ENCODE measurements around the gene SHC2. TPM values are rescaled to one million over a fixed set of nuclear protein-coding genes. Genes with fewer than 3 reads are reported as not detected.

The SHC2 gene
- total RNA-seq, 1 experiment from 2014 or later, result 6.7 TPM

- no peak overlapping the region for H3K4me3 ChIP-seq (ENCODE audit: low read depth in 2 of 2, low read length in 2 of 2)
- ChIA-PET POLR2A (no interaction called here), CTCF (no interaction called here)
- DNase-seq (ENCODE audit: low read depth, low spot score) (no peak), ATAC-seq (no peak)
- in situ Hi-C loops (cut with HindIII; ENCODE audit: low pct_unique_long_range_greater_than_20kb, low sequenced_read_pairs) (no loop called here), intact Hi-C loops (cut with micrococcal nuclease; ENCODE audit: unreplicated experiment) (no loop called here)
- no peaks in the 10 kb centered on the region for H3K9me3 ChIP-seq (ENCODE audit: control insufficient read depth, insufficient read depth, low read depth, low read length)
- no peaks in the 10 kb centered on the region for H3K36me3 ChIP-seq (ENCODE audit: control insufficient read depth, insufficient read depth, low read length)
- H3K27ac ChIP-seq (ENCODE audit: low read length), result no peak overlapping the region
- H3K4me1 ChIP-seq (ENCODE audit: control insufficient read depth, insufficient read depth, low read length), result no peaks in the 10 kb centered on the region
- H3K27me3 ChIP-seq (ENCODE audit: control insufficient read depth, insufficient read depth, low read length), result no peaks in the 10 kb centered on the region
- no TSS peak for BruUV-seq (replicated peaks)
- TF ChIP-seq, protein P1, sequence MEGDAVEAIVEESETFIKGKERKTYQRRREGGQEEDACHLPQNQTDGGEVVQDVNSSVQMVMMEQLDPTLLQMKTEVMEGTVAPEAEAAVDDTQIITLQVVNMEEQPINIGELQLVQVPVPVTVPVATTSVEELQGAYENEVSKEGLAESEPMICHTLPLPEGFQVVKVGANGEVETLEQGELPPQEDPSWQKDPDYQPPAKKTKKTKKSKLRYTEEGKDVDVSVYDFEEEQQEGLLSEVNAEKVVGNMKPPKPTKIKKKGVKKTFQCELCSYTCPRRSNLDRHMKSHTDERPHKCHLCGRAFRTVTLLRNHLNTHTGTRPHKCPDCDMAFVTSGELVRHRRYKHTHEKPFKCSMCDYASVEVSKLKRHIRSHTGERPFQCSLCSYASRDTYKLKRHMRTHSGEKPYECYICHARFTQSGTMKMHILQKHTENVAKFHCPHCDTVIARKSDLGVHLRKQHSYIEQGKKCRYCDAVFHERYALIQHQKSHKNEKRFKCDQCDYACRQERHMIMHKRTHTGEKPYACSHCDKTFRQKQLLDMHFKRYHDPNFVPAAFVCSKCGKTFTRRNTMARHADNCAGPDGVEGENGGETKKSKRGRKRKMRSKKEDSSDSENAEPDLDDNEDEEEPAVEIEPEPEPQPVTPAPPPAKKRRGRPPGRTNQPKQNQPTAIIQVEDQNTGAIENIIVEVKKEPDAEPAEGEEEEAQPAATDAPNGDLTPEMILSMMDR (IDR thresholded peaks at IDR 0.05), result no peak
- no peak for TF ChIP-seq TCF7L2 (IDR thresholded peaks at IDR 0.05; ENCODE audit: low read depth, low read length)
- no peak for TF ChIP-seq REST (IDR thresholded peaks at IDR 0.05; ENCODE audit: insufficient read depth in 1 of 2, low read depth in 2 of 2, low read length in 1 of 2)
- no peak for TF ChIP-seq SIN3A (IDR thresholded peaks at IDR 0.05; ENCODE audit: borderline replicate concordance, insufficient read depth, low read depth, low read length)
- TF ChIP-seq POLR2AphosphoS5 (IDR thresholded peaks at IDR 0.05; ENCODE audit: low read depth, low read length), result no peak
Measured at GRCh38 chr19:478236-478903, 17.5 kb upstream of the SHC2 start.

DNA sequence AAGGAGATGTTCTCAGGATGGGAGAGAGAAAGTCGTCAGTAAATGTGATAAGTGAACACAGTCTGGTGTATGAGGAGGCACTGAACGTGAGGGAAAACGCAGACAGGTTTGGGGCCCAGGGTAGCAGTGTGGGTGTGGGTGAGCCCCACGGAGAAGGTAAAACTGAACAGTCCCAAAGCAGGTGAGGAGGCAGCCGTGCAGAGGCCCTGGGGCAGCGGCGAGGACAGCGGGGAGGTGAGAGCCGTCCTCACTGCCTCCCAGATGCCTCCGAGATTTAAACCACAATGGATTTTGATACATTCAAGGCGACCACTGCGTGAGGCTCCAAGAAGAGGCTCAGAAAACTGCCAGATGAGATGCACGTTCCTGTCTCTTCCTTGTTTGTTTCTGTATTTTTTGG lies 14.5 kb upstream of the SHC2 start:
- TF ChIP-seq POLR2AphosphoS5 (IDR thresholded peaks at IDR 0.05; ENCODE audit: low read depth, low read length), result no peak
- TF ChIP-seq, protein P1 (IDR thresholded peaks at IDR 0.05), result no peak
- TF ChIP-seq REST (IDR thresholded peaks at IDR 0.05; ENCODE audit: insufficient read depth in 1 of 2, low read depth in 2 of 2, low read length in 1 of 2), result no peak
- no peak for TF ChIP-seq TCF7L2 (IDR thresholded peaks at IDR 0.05; ENCODE audit: low read depth, low read length)
- TF ChIP-seq SIN3A (IDR thresholded peaks at IDR 0.05; ENCODE audit: borderline replicate concordance, insufficient read depth, low read depth, low read length), result no peak

More for the DNA sequence above, 14.5 kb upstream of the SHC2 start:
- no TSS peak for BruUV-seq (replicated peaks)
- in situ Hi-C loops (cut with HindIII; ENCODE audit: low pct_unique_long_range_greater_than_20kb, low sequenced_read_pairs), result no loop called here
- no peaks in the 10 kb centered on the region for H3K36me3 ChIP-seq (ENCODE audit: control insufficient read depth, insufficient read depth, low read length)
- intact Hi-C loops (cut with micrococcal nuclease; ENCODE audit: unreplicated experiment), result no loop called here
- H3K27me3 ChIP-seq (ENCODE audit: control insufficient read depth, insufficient read depth, low read length), result no peaks in the 10 kb centered on the region
- ATAC-seq (no peak), DNase-seq (ENCODE audit: low read depth, low spot score) (no peak)
- H3K4me3 ChIP-seq (ENCODE audit: low read depth in 2 of 2, low read length in 2 of 2), result no peak overlapping the region
- ChIA-PET CTCF (no interaction called here), POLR2A (no interaction called here)
- H3K4me1 ChIP-seq (ENCODE audit: control insufficient read depth, insufficient read depth, low read length), result no peaks in the 10 kb centered on the region
- no peaks in the 10 kb centered on the region for H3K9me3 ChIP-seq (ENCODE audit: control insufficient read depth, insufficient read depth, low read depth, low read length)
- no peak overlapping the region for H3K27ac ChIP-seq (ENCODE audit: low read length)
